Mucosa of descending colon (tissue), 3 donors: ENCODE results near the gene COL28A1. TPM values are rescaled to one million over a fixed set of nuclear protein-coding genes. Genes with fewer than 3 reads are reported as not detected.

Experiments used
- ATAC-seq: fragments of 200-7000 bp; cut with Tn5 transposase; one replicate; pipeline ENCODE4 v1.9.1; 2020; ENCODE audit warnings: mild to moderate bottlenecking, moderate library complexity
- DNase-seq, 3 donors: peaks; one replicate each; pipeline ENCODE4 v3.0.0-alpha.2; 2020
- H3K36me3 ChIP-seq: fragments of 200-600 bp; one replicate; pipeline ENCODE4 v1.8.0; 2021; ENCODE audit warnings: low read depth, mild to moderate bottlenecking
- H3K4me1 ChIP-seq: fragments of 200-600 bp; one replicate; pipeline ENCODE4 v1.8.0; 2021; ENCODE audit warnings: low read depth, mild to moderate bottlenecking
- H3K4me3 ChIP-seq: fragments of 200-600 bp; one replicate; pipeline ENCODE4 v1.8.0; 2021; ENCODE audit warnings: mild to moderate bottlenecking
- H3K9me3 ChIP-seq: fragments of 200-600 bp; one replicate; pipeline ENCODE4 v1.8.0; 2021; ENCODE audit warnings: mild to moderate bottlenecking
- intact Hi-C, 2 donors: fragments of 100-400 bp; cut with DNase I in 1 of 2; cut with micrococcal nuclease in 1 of 2; formaldehyde crosslinking; loops; one replicate each; pipeline versions ENCODE4 v1.11.0 to v1.11.1; 2022; cut with DNase I, micrococcal nuclease
- total RNA-seq, 3 donors: library from RNA; stranded (reverse); fragmentation: NEBNext Ultra II Directional in 2 of 3; extraction: Animal tissue kit (Norgen Biotek cat#: 25700) in 2 of 3; gene quantifications; one replicate each; pipeline versions ENCODE4 v1.2.1 to v1.2.4, GENCODE V29; 2021 to 2023
- TF ChIP-seq, protein P1 (sequence below): fragments of 200-600 bp; IDR thresholded peaks from one replicate; pipeline ENCODE4 v1.8.0; 2022; ENCODE audit warnings: antibody characterized with exemption, mild to moderate bottlenecking
- donor health status: DM: no; HTN: no; CAD: no; lungs with moderate emphysema.
- donor health status: DM: no; HTN: no; CAD: no.
- donor health status: DM: no; HTN: yes; CAD: no.

COL28A1 gene
- total RNA-seq, 3 donors from 2014 or later = 2.9 to 19.0 (median 4.1) TPM

DNA sequence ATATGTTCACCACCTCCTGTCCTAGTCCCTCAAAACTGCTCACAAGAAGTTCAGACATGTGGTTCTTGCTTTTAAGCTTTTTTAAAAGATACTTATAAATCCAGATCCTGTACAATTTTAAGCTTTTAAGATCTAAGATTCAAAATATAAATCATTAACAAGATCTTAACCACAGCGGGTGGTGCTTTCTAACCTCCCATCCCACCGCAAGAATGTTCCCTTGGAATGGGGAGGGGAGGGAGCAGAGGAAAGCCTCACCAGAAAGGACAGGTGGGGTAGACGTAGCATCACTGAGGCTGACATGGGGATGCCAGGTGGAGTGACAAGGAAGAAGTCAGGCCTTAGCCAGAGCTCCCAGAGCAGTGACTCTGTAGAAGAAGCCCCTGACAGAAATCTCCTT is 219.8 kb downstream of the COL28A1 start:
- Histone ChIP-seq H3K4me3 (no peak overlapping the region), H3K4me1 (no peaks in the 10 kb centered on the region), H3K36me3 (no peaks in the 10 kb centered on the region), H3K9me3 (no peaks in the 10 kb centered on the region)
- DNase-seq (no peak), ATAC-seq (no peak)
- TF ChIP-seq, protein P1, sequence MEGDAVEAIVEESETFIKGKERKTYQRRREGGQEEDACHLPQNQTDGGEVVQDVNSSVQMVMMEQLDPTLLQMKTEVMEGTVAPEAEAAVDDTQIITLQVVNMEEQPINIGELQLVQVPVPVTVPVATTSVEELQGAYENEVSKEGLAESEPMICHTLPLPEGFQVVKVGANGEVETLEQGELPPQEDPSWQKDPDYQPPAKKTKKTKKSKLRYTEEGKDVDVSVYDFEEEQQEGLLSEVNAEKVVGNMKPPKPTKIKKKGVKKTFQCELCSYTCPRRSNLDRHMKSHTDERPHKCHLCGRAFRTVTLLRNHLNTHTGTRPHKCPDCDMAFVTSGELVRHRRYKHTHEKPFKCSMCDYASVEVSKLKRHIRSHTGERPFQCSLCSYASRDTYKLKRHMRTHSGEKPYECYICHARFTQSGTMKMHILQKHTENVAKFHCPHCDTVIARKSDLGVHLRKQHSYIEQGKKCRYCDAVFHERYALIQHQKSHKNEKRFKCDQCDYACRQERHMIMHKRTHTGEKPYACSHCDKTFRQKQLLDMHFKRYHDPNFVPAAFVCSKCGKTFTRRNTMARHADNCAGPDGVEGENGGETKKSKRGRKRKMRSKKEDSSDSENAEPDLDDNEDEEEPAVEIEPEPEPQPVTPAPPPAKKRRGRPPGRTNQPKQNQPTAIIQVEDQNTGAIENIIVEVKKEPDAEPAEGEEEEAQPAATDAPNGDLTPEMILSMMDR = no peak
- intact Hi-C loops = no loop called here

DNA sequence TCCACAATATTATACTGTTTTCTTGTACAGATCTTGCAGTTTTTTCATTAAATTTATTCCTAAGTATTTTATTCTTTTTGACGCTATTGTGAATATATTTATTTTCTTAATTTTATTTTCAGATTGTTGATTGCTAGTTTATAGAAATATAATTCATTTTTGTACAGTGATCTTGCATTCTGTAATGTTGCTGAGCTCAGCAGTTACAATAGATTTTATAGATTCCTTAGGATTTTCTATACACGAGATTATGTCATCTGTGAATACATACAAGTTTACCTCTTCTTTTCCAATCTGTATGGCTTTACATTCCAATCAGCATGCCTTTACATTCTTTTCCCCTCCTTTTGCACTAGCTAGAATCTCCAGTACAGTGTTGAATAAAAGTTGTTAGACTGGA is 223.3 kb downstream of the COL28A1 start:
- DNase-seq = no peak
- ATAC-seq = no peak
- Histone ChIP-seq H3K9me3 (no peaks in the 10 kb centered on the region), H3K36me3 (no peaks in the 10 kb centered on the region), H3K4me1 (no peaks in the 10 kb centered on the region), H3K4me3 (no peak overlapping the region)
- intact Hi-C loops = no loop called here
- TF ChIP-seq, protein P1 = no peak

DNA sequence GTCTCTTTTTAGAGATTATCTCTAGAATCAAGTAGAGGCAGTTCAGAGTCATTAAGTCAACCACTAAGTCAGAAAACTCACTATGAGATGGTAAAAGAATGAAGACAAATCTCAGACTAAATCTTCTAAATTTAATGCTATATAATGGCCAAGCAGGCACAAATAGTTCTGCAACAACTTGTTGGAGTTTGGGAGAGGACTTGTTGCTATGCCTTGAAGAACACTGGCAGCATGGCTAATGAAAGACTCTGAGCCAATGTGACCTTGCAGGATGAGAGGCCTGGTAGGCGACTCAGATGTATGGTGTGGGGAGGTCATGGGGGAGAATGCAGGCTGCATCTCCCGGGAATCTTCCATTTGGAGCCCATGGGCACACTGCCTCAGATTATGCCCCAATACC is 224.7 kb downstream of the COL28A1 start:
- Histone ChIP-seq H3K36me3 (no peaks in the 10 kb centered on the region), H3K4me1 (no peaks in the 10 kb centered on the region), H3K9me3 (no peaks in the 10 kb centered on the region), H3K4me3 (no peak overlapping the region)
- TF ChIP-seq, protein P1 = no peak
- no peak for ATAC-seq
- intact Hi-C loops = no loop called here
- DNase-seq = no peak

DNA sequence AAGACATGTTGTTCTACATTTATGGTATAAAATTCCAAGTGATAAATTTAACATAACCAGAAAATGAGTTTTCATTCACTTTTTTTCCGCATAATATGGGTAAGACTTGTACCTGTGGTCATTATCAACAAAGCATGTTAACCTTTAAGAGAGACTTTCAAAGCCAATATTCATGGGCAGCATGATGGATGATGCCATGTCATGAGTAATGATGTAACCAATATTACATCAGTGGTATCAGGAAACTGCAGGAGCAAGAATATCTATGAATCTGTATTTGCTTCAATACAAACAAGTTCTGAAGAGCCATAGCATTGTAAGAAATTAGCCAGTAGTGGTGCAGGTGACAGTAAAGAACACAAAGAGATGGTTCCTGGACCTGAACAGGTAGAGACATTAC is 226.5 kb downstream of the COL28A1 start:
- TF ChIP-seq, protein P1 = no peak
- DNase-seq (no peak), ATAC-seq (no peak)
- no peaks in the 10 kb centered on the region for H3K9me3 ChIP-seq
- intact Hi-C loops = no loop called here
- no peak overlapping the region for H3K4me3 ChIP-seq
- H3K4me1 ChIP-seq = no peaks in the 10 kb centered on the region
- H3K36me3 ChIP-seq = no peaks in the 10 kb centered on the region

Other genes with a start within 250 kb of the COL28A1 start
- 10 to 100 TPM; 21.2 to 26.8 (median 25.5) TPM for gene MIOS, start 31.0 kb upstream of the COL28A1 start, total RNA-seq
- 10 to 100 TPM; 18.5 to 22.1 (median 18.6) TPM for gene UMAD1, start 104.9 kb upstream of the COL28A1 start, total RNA-seq
- gene RPA3, start 182.7 kb upstream of the COL28A1 start, total RNA-seq = 10 to 100 TPM; 23.2 to 38.4 (median 28.7) TPM